22Rv1 (cell line): ENCODE measurements around the gene GIT2.

Source experiments
- H3K27ac ChIP-seq: fragments of 450-650 bp; 2 replicates; pipeline ENCODE4 v1.5.1; 2017
- ZFX ChIP-seq: fragments of 450-650 bp; IDR thresholded peaks from 2 replicates; pipeline ENCODE4 v1.6.1; 2017; ENCODE audit warnings: antibody characterized with exemption, borderline replicate concordance
- TF ChIP-seq, protein P1 (sequence below): fragments of 450-650 bp; IDR thresholded peaks from 2 replicates; pipeline ENCODE4 v1.5.1; 2017; ENCODE audit warnings: mild to moderate bottlenecking

Gene GIT2

DNA sequence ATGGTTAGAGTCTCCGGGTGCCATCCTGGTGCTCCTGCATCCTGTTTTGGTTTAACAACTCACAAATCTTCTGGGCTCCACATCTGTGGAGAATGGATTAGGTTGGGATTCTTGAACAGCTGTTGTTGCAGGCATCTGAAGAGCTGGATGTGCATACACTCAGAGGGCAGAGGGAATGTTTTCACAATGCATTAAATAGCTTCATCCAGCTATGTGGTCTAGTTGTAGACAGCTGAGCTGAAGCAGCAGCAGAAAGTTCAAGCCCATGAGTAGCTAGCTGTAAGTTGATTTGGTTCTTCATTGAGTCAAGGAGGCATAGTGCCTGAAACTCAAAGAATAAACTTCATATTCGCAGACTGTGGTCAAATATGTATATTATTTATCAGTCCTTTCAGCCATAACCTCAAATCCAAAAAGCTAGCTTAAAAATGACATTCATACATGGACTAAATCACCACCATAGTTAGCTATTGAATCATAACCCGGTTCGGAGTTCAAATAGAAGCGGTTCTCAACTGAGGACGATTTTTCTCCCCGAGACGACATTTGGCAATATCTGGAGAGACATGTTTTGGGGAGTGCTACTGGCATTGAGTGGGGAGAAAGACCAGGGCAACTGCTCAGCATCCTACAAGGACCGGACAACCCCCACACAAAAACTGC lies 2.2 kb upstream of the GIT2 start:
- TF ChIP-seq ZFX, result no peak
- TF ChIP-seq, protein P1, sequence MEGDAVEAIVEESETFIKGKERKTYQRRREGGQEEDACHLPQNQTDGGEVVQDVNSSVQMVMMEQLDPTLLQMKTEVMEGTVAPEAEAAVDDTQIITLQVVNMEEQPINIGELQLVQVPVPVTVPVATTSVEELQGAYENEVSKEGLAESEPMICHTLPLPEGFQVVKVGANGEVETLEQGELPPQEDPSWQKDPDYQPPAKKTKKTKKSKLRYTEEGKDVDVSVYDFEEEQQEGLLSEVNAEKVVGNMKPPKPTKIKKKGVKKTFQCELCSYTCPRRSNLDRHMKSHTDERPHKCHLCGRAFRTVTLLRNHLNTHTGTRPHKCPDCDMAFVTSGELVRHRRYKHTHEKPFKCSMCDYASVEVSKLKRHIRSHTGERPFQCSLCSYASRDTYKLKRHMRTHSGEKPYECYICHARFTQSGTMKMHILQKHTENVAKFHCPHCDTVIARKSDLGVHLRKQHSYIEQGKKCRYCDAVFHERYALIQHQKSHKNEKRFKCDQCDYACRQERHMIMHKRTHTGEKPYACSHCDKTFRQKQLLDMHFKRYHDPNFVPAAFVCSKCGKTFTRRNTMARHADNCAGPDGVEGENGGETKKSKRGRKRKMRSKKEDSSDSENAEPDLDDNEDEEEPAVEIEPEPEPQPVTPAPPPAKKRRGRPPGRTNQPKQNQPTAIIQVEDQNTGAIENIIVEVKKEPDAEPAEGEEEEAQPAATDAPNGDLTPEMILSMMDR, result no peak
- peak overlapping the region; percentile 64 for H3K27ac ChIP-seq

DNA sequence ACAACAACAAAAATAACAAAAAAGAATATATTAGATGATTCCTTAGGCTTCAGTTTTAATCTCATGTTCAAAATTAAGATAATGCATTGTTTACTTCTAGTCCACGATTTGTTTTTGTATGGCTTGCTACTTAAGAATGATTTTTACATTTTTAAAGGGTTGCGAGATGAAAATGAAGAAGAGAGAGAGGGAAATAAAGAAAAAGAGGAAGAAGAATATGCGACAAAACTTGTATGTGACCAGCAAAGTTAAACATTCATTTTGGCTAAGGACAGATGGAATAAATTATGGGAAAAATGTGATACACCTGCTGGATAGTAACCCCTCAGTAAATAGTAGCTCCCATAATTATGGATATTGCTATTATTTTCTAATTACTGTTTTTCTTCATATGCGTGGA lies 1.2 kb upstream of the GIT2 start:
- no peak overlapping the region for H3K27ac ChIP-seq
- TF ChIP-seq, protein P1, result no peak
- TF ChIP-seq ZFX, result no peak

DNA sequence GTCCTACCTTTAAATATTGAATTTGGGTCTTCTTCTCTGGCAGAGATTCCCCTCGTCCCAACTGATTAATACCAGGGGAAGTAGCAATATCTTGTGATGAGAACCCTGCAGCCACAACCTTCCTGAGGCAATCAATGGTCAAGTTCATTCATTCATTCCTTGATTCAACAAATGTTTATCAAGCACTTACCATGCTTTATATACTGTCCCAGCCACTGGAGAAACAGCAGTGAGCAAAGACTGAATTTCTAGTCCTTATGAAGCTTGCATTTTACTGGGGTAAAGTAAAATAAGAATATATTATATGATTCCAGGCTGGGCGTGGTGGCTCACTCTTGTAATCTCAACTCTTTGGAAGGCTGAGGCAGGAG lies 300 bp upstream of the GIT2 start:
- peak overlapping the region; percentile 23; the same call in 1 of the 2 replicates for H3K27ac ChIP-seq
- TF ChIP-seq, protein P1, result no peak
- TF ChIP-seq ZFX, result no peak

GRCh38 chr12:109995361-109995685 lies 845 bp downstream of the GIT2 start:
- H3K27ac ChIP-seq, result no peak overlapping the region
- TF ChIP-seq, protein P1, result no peak
- TF ChIP-seq ZFX, result no peak

- no peak for TF ChIP-seq ZFX
- TF ChIP-seq, protein P1, result no peak
- H3K27ac ChIP-seq, result no peak overlapping the region
Measured at GRCh38 chr12:109994401-109995175, 1.6 kb downstream of the GIT2 start.

DNA sequence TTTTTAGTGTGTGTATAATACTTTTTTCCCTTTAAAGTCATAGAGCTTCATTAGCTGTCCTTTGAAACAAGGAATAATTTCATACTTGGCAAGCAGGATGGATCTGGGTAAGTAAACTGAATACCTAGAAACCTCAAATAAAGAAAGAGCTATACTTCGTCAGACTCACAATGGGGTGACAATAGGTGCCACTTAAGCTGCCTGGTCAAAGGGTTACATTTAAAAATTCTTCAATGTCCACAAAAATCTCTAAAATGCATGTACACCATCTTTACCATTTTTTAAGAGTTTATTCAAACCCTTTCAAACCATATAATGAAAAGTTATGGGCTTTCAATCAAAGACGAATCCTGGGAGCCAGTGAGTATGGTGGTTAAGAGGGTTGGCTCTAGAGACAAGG lies 3.1 kb downstream of the GIT2 start:
- H3K27ac ChIP-seq, result no peak overlapping the region
- TF ChIP-seq, protein P1, result no peak
- no peak for TF ChIP-seq ZFX

DNA sequence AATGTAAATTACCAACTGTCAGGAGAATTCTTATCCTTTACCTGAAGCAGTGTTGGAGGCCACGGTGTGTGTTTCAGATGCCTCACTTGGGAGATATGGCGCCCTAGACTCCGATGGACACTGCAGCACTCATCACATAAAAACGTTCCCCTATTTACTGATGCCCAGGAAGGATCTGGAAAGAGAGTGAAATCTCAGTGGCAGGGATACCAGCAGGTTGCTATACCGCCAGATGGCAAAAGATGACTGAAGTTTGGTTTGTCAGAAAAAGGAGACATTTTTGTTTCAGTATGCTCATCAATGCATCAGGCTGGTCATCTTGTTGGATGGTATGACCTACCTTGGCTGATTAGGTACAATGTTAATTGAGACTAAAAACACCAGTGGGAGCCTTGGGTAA lies 4.6 kb downstream of the GIT2 start:
- TF ChIP-seq, protein P1, result no peak
- TF ChIP-seq ZFX, result no peak
- H3K27ac ChIP-seq, result no peak overlapping the region
